H1 (cell line): ENCODE data around the gene SPEF1. TPM values are rescaled to one million over a fixed set of nuclear protein-coding genes. Genes with fewer than 3 reads are reported as not detected.

Experiments
- polyA plus RNA-seq, 7 experiments: library from polyadenylated mRNA; depleted of rRNA in 3 of 7; stranded (reverse) in 5 of 7; unstranded in 2 of 7; fragments of >200 nt in 5 of 7; fragments of 200-250 nt in 2 of 7; gene quantifications; 1 replicate in 5 of 7; 2 replicates in 1 of 7; 4 replicates in 1 of 7; pipeline versions ENCODE4 v1.2.1 to v1.2.3, GENCODE V29; 2011 to 2013; ENCODE audit warnings: missing spikeins in 2 of 7, mixed read lengths in 2 of 7
- total RNA-seq: library from RNA; stranded (reverse); fragmentation: NEBNext Ultra II Directional; extraction: Animal tissue kit (Norgen Biotek cat#: 25700); gene quantifications from 2 replicates; pipeline ENCODE4 v1.2.1, GENCODE V29; 2021
- TF ChIP-seq, protein P1 (sequence below): fragments of 300-600 bp; sonication (generic); IDR thresholded peaks from 2 replicates; pipeline ENCODE4 v1.7.1; 2012; ENCODE audit warnings: low read length, moderate library complexity, mild to moderate bottlenecking, inconsistent platforms; ENCODE audit not compliant: insufficient replicate concordance

The SPEF1 gene
- total and polyA plus RNA-seq, 2 of the 8 experiments (the other 6 are each of a cell fraction or from before 2014, with no cell fraction given) = 0.51 to 0.71 TPM

DNA sequence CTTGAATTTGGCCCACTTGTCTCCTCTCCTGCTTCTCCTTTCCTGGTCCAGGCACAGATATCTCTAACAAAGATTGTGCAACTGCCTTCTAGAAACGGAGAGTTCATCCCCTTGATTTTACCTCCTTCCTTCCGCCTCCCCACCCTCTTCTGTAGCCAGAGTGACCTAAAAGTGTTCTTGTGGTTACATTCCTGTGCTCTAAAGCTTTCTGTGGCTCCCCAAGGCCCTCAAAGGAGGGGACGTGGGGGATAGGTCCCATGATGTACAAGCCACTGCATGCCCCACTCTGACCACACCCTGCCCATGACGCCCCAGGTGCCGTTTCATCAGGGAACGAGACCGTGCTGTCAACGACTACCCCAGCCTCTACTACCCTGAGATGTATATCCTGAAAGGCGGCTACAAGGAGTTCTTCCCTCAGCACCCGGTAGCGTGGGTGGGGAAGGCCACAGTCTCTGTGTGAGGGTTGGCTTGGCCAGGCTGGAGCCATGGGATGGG lies 23.1 kb upstream of the SPEF1 start (continued):
- TF ChIP-seq, protein P1, sequence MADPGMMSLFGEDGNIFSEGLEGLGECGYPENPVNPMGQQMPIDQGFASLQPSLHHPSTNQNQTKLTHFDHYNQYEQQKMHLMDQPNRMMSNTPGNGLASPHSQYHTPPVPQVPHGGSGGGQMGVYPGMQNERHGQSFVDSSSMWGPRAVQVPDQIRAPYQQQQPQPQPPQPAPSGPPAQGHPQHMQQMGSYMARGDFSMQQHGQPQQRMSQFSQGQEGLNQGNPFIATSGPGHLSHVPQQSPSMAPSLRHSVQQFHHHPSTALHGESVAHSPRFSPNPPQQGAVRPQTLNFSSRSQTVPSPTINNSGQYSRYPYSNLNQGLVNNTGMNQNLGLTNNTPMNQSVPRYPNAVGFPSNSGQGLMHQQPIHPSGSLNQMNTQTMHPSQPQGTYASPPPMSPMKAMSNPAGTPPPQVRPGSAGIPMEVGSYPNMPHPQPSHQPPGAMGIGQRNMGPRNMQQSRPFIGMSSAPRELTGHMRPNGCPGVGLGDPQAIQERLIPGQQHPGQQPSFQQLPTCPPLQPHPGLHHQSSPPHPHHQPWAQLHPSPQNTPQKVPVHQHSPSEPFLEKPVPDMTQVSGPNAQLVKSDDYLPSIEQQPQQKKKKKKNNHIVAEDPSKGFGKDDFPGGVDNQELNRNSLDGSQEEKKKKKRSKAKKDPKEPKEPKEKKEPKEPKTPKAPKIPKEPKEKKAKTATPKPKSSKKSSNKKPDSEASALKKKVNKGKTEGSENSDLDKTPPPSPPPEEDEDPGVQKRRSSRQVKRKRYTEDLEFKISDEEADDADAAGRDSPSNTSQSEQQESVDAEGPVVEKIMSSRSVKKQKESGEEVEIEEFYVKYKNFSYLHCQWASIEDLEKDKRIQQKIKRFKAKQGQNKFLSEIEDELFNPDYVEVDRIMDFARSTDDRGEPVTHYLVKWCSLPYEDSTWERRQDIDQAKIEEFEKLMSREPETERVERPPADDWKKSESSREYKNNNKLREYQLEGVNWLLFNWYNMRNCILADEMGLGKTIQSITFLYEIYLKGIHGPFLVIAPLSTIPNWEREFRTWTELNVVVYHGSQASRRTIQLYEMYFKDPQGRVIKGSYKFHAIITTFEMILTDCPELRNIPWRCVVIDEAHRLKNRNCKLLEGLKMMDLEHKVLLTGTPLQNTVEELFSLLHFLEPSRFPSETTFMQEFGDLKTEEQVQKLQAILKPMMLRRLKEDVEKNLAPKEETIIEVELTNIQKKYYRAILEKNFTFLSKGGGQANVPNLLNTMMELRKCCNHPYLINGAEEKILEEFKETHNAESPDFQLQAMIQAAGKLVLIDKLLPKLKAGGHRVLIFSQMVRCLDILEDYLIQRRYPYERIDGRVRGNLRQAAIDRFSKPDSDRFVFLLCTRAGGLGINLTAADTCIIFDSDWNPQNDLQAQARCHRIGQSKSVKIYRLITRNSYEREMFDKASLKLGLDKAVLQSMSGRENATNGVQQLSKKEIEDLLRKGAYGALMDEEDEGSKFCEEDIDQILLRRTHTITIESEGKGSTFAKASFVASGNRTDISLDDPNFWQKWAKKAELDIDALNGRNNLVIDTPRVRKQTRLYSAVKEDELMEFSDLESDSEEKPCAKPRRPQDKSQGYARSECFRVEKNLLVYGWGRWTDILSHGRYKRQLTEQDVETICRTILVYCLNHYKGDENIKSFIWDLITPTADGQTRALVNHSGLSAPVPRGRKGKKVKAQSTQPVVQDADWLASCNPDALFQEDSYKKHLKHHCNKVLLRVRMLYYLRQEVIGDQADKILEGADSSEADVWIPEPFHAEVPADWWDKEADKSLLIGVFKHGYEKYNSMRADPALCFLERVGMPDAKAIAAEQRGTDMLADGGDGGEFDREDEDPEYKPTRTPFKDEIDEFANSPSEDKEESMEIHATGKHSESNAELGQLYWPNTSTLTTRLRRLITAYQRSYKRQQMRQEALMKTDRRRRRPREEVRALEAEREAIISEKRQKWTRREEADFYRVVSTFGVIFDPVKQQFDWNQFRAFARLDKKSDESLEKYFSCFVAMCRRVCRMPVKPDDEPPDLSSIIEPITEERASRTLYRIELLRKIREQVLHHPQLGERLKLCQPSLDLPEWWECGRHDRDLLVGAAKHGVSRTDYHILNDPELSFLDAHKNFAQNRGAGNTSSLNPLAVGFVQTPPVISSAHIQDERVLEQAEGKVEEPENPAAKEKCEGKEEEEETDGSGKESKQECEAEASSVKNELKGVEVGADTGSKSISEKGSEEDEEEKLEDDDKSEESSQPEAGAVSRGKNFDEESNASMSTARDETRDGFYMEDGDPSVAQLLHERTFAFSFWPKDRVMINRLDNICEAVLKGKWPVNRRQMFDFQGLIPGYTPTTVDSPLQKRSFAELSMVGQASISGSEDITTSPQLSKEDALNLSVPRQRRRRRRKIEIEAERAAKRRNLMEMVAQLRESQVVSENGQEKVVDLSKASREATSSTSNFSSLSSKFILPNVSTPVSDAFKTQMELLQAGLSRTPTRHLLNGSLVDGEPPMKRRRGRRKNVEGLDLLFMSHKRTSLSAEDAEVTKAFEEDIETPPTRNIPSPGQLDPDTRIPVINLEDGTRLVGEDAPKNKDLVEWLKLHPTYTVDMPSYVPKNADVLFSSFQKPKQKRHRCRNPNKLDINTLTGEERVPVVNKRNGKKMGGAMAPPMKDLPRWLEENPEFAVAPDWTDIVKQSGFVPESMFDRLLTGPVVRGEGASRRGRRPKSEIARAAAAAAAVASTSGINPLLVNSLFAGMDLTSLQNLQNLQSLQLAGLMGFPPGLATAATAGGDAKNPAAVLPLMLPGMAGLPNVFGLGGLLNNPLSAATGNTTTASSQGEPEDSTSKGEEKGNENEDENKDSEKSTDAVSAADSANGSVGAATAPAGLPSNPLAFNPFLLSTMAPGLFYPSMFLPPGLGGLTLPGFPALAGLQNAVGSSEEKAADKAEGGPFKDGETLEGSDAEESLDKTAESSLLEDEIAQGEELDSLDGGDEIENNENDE = no peak
